Stimulated activated naive CD8-positive, alpha-beta T cell treated with anti-CD3 and anti-CD28 coated beads, Interleukin-15, amount 100 ng/mL, for 72 hours (primary cell): Measurements from ENCODE around the gene DOCK7.

Source experiments
- ATAC-seq: fragments of 150-1000 bp; cut with Tn5 transposase; 2 replicates; pipeline ENCODE4 v1.10.0; 2021; ENCODE audit warnings: mild to moderate bottlenecking, moderate library complexity
- DNase-seq, 2 donors: peaks; one replicate each; pipeline ENCODE4 v3.0.0; 2021 to 2022
- H3K27ac Mint-ChIP-seq, 2 donors: one replicate each; pipeline ENCODE4 v1.8.0; 2022; ENCODE audit warnings: mild to moderate bottlenecking in 2 of 2, mixed read lengths in 2 of 2, moderate library complexity in 2 of 2
- H3K27me3 Mint-ChIP-seq: one replicate; pipeline ENCODE4 v1.8.0; 2022; ENCODE audit warnings: mixed read lengths
- H3K4me1 Mint-ChIP-seq: one replicate; pipeline ENCODE4 v1.8.0; 2022; ENCODE audit warnings: mild to moderate bottlenecking, mixed read lengths
- H3K4me3 Mint-ChIP-seq, 2 donors: one replicate each; pipeline ENCODE4 v1.8.0; 2022; ENCODE audit warnings: mild to moderate bottlenecking in 2 of 2, mixed read lengths in 2 of 2, moderate library complexity in 1 of 2
- H3K9me3 Mint-ChIP-seq, 2 donors: one replicate each; pipeline ENCODE4 v1.8.0; 2022; ENCODE audit warnings: mixed read lengths in 2 of 2

DOCK7 gene

GRCh38 chr1:62487956-62488355 lies 200.2 kb downstream of the DOCK7 start:
- Mint-ChIP-seq H3K27me3 (no peaks in the 10 kb centered on the region), H3K4me3 (no peak overlapping the region), H3K4me1 (no peaks in the 10 kb centered on the region), H3K9me3 (no peaks in the 10 kb centered on the region), H3K27ac (no peak overlapping the region)
- no peak for ATAC-seq
- no peak for DNase-seq

GRCh38 chr1:62484824-62485468 lies 203.2 kb downstream of the DOCK7 start:
- Mint-ChIP-seq H3K27me3 (no peaks in the 10 kb centered on the region), H3K4me3 (no peak overlapping the region), H3K4me1 (no peaks in the 10 kb centered on the region), H3K27ac (no peak overlapping the region), H3K9me3 (no peaks in the 10 kb centered on the region)
- DNase-seq (no peak), ATAC-seq (no peak)

GRCh38 chr1:62481681-62482080 lies 206.5 kb downstream of the DOCK7 start:
- H3K4me1 Mint-ChIP-seq = no peaks in the 10 kb centered on the region
- H3K27me3 Mint-ChIP-seq = no peaks in the 10 kb centered on the region
- ATAC-seq (no peak), DNase-seq (no peak)
- H3K27ac Mint-ChIP-seq = no peak overlapping the region
- no peaks in the 10 kb centered on the region for H3K9me3 Mint-ChIP-seq
- no peak overlapping the region for H3K4me3 Mint-ChIP-seq

- H3K4me3 Mint-ChIP-seq = no peak overlapping the region
- no peak for DNase-seq
- no peaks in the 10 kb centered on the region for H3K4me1 Mint-ChIP-seq
- ATAC-seq = no peak
- no peaks in the 10 kb centered on the region for H3K27me3 Mint-ChIP-seq
- no peaks in the 10 kb centered on the region for H3K9me3 Mint-ChIP-seq
- H3K27ac Mint-ChIP-seq = no peak overlapping the region
These were observed 211.5 kb downstream of the DOCK7 start for GRCh38 chr1:62476525-62477219.

DNA sequence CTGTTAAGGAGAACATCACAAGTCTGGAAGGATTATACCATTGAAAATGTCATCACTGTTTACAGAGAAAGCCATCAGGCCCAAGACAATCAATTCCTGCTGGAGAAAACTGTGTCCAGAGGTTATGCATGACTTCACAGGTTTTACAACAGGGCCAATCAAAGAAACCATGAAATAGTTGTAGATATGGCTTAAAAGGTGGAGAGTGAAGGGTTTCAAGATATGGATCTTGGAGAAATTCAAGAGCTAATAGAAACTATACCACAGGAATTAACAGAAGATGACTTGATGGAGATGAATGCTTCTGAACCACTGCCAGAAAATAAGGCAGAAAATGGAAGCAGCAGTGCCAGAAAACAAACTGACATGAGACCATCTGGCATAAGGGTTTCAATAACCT lies 221.1 kb downstream of the DOCK7 start:
- H3K27ac Mint-ChIP-seq = no peak overlapping the region
- no peaks in the 10 kb centered on the region for H3K4me1 Mint-ChIP-seq
- H3K4me3 Mint-ChIP-seq = no peak overlapping the region
- H3K9me3 Mint-ChIP-seq = peaks cover 0 to 21% of the 10 kb centered on the region in 2 donors
- ATAC-seq = no peak
- no peak for DNase-seq
- H3K27me3 Mint-ChIP-seq = no peaks in the 10 kb centered on the region

DNA sequence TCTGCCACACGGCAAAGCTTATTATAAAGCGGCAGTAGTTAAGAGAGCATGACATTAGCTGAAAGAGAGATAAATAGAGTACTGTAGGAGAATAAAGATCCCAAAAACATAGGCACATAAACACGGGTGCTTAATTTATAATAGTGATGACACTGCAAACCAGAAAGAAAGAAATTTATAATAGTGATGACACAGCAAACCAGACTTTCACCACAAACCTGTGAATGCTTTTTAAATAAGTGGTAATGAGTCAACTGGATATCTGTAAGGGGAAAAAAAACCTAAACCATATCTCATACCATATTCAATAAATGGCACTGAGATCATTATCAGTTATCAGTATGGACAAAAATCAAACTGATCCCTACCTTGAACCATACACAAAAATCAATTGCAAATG lies 225.8 kb downstream of the DOCK7 start:
- Mint-ChIP-seq H3K9me3 (peaks cover 0 to 3% of the 10 kb centered on the region in 2 donors), H3K4me3 (no peak overlapping the region), H3K27me3 (no peaks in the 10 kb centered on the region), H3K4me1 (no peaks in the 10 kb centered on the region), H3K27ac (no peak overlapping the region)
- ATAC-seq = no peak
- no peak for DNase-seq

GRCh38 chr1:62457955-62458354 lies 230.2 kb downstream of the DOCK7 start:
- no peak for ATAC-seq
- H3K27ac Mint-ChIP-seq = peak overlapping the region in 1 of 2 donors; percentile 42

GRCh38 chr1:62452951-62453350 lies 235.2 kb downstream of the DOCK7 start:
- Mint-ChIP-seq H3K27me3 (no peaks in the 10 kb centered on the region), H3K4me1 (peaks cover 20% of the 10 kb centered on the region), H3K27ac (no peak overlapping the region), H3K4me3 (no peak overlapping the region), H3K9me3 (no peaks in the 10 kb centered on the region)
- no peak for DNase-seq
- no peak for ATAC-seq

More at GRCh38 chr1:62457955-62458354, 230.2 kb downstream of the DOCK7 start:
- no peaks in the 10 kb centered on the region for H3K4me1 Mint-ChIP-seq
- no peak for DNase-seq
- no peak overlapping the region for H3K4me3 Mint-ChIP-seq
- H3K27me3 Mint-ChIP-seq = no peaks in the 10 kb centered on the region
- H3K9me3 Mint-ChIP-seq = no peaks in the 10 kb centered on the region

GRCh38 chr1:62450301-62450700 lies 237.9 kb downstream of the DOCK7 start:
- ATAC-seq (peak; percentile 60), DNase-seq (no peak)
- Mint-ChIP-seq H3K4me3 (no peak overlapping the region), H3K4me1 (peaks cover 26% of the 10 kb centered on the region), H3K27me3 (no peaks in the 10 kb centered on the region), H3K9me3 (no peaks in the 10 kb centered on the region), H3K27ac (no peak overlapping the region)

- DNase-seq (no peak), ATAC-seq (no peak)
- Mint-ChIP-seq H3K4me3 (no peak overlapping the region), H3K4me1 (peaks cover 26% of the 10 kb centered on the region), H3K9me3 (no peaks in the 10 kb centered on the region), H3K27me3 (no peaks in the 10 kb centered on the region), H3K27ac (peak overlapping the region in 1 of 2 donors; percentile 52)
These were observed 239.8 kb downstream of the DOCK7 start for GRCh38 chr1:62448221-62448933.

GRCh38 chr1:62444701-62445100 lies 243.5 kb downstream of the DOCK7 start:
- ATAC-seq (no peak), DNase-seq (no peak)
- Mint-ChIP-seq H3K27me3 (no peaks in the 10 kb centered on the region), H3K4me3 (no peak overlapping the region), H3K9me3 (no peaks in the 10 kb centered on the region), H3K27ac (no peak overlapping the region), H3K4me1 (peaks cover 38% of the 10 kb centered on the region)

DNA sequence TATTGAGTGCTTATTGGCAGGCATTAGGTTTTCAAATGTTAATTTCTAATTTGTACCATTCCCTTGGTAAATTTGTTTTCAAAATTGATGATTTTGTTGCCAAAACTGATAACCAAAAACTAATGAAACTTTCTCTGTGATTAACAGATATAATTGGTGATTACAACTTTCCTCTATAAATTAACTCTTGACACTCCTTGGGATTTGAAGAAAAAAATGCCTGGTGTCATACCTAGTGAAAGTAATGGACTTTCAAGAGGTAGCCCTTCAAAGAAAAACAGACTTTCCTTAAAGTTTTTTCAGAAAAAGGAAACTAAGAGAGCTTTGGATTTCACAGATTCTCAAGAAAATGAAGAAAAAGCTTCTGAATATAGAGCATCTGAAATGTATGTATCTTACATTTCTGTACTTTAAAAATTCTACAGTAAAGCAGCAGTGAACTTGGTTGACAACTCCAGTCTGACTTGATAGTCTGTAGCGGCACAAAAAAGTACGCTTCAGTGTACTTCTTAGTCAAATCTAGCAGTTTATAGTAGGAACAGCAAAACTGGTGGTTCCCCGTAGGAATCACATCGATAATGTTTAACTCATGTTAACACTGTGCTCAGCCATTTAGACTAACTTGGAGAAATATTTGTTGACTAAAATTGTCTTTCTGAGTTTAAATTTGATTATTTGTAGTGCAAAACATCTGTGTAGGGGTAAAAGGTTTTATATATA lies 248.4 kb downstream of the DOCK7 start:
- Mint-ChIP-seq H3K27me3 (no peaks in the 10 kb centered on the region), H3K4me3 (peak overlapping the region; percentile 45 to 96), H3K9me3 (peaks cover 0 to 4% of the 10 kb centered on the region in 2 donors), H3K27ac (no peak overlapping the region), H3K4me1 (peaks cover 36% of the 10 kb centered on the region)
- ATAC-seq (no peak), DNase-seq (no peak)

DNA sequence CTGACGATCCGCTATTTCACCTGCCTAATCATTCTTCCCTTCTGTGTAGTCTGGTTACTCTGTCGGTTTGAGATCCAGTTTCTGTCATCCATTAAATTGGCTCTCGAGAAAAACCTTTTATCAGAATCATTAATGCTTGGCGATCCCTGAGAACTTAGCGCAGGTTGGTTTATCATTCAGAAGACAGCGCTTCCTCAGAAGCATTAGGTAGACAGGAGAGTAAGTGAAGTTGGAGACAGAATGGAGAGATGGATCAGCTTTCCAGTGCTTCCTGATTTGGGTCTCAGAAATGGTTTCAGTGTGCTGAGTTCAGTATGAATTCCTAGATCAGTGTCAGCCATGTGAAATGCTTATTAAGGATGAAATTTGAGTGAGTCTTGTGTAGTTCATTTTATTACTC lies 250.0 kb downstream of the DOCK7 start:
- H3K4me1 Mint-ChIP-seq = peaks cover 38% of the 10 kb centered on the region
- ATAC-seq = no peak
- peak overlapping the region; percentile 85 to 96 for H3K4me3 Mint-ChIP-seq
- no peak for DNase-seq
- H3K9me3 Mint-ChIP-seq = peaks cover 0 to 4% of the 10 kb centered on the region in 2 donors
- H3K27ac Mint-ChIP-seq = peak overlapping the region; percentile 93 to 100
- no peaks in the 10 kb centered on the region for H3K27me3 Mint-ChIP-seq

DNA sequence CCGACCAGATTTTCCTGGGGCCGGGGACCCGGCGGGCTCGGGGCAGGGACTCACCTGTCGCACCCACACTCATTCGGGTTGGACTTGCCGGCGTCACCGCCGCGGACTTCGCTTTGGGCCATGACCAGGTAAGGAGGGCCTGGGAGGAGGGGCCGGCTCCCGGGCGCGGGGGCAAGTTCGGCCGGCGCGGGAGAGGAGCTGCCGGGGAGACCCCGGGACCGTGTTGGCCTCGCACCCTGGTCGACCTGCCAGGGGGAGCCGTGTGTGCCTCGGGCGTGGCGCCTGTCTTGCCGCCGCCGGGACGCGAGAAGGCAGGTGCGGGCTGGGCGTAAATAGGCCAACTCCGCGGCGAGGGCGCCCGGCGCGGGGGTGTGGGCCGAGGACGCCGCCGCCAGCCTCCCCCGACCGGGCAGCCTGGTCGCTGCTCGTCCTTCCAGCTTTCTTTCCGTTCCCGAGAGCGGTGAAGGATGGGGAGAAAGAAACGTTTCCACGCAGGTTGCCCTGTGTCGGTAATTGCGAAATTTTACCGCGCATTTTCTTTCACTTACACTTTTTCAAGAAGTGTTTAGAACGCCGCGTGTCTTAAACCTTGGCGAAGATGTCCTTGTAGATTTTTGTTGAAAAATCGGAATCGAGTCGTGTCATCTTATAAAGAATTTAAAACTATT lies 250.8 kb downstream of the DOCK7 start:
- Mint-ChIP-seq H3K27me3 (no peaks in the 10 kb centered on the region), H3K4me1 (peaks cover 38% of the 10 kb centered on the region), H3K9me3 (peaks cover 0 to 4% of the 10 kb centered on the region in 2 donors), H3K27ac (peak overlapping the region; percentile 100), H3K4me3 (peak overlapping the region; percentile 85 to 96)
- peak in 1 of 2 donors; percentile 42 for DNase-seq
- no peak for ATAC-seq
